GM18526 (cell line): ENCODE measurements around the gene AMPD2.

Source experiments
- POLR2A ChIP-seq: IDR thresholded peaks from 3 replicates; pipeline ENCODE4 v1.6.1; 2011; ENCODE audit not compliant: insufficient read length; ENCODE audit errors: extremely low read depth

Gene AMPD2

GRCh38 chr1:109634771-109635750, 15.4 kb downstream of the AMPD2 start:
- no peak for TF ChIP-seq POLR2A

GRCh38 chr1:109635862-109636200, 16.2 kb downstream of the AMPD2 start:
- no peak for TF ChIP-seq POLR2A

- no peak for TF ChIP-seq POLR2A
Observed at GRCh38 chr1:109636201-109636952, 16.7 kb downstream of the AMPD2 start.

- TF ChIP-seq POLR2A, result no peak
Observed at GRCh38 chr1:109637446-109637845, 17.8 kb downstream of the AMPD2 start.

GRCh38 chr1:109639063-109639840, 19.6 kb downstream of the AMPD2 start:
- TF ChIP-seq POLR2A, result no peak

- no peak for TF ChIP-seq POLR2A
Observed at GRCh38 chr1:109639841-109640184, 20.2 kb downstream of the AMPD2 start.

GRCh38 chr1:109640285-109640865, 20.7 kb downstream of the AMPD2 start:
- TF ChIP-seq POLR2A, result no peak

GRCh38 chr1:109641078-109641740, 21.6 kb downstream of the AMPD2 start:
- no peak for TF ChIP-seq POLR2A

- TF ChIP-seq POLR2A, result no peak
Observed at GRCh38 chr1:109641861-109642260, 22.2 kb downstream of the AMPD2 start.

GRCh38 chr1:109642626-109643025, 23.0 kb downstream of the AMPD2 start:
- no peak for TF ChIP-seq POLR2A

- TF ChIP-seq POLR2A, result no peak
Observed at GRCh38 chr1:109643385-109644230, 24.0 kb downstream of the AMPD2 start.

- TF ChIP-seq POLR2A, result no peak
Observed at GRCh38 chr1:109644670-109645069, 25.0 kb downstream of the AMPD2 start.

- TF ChIP-seq POLR2A, result no peak
Observed at GRCh38 chr1:109649491-109649914, 29.9 kb downstream of the AMPD2 start.

GRCh38 chr1:109650609-109651008, 31.0 kb downstream of the AMPD2 start:
- no peak for TF ChIP-seq POLR2A
